ENCODE results near the gene ARL2. TPM values are rescaled to one million over a fixed set of nuclear protein-coding genes. Genes with fewer than 3 reads are reported as not detected.

ARL2 gene
- total RNA-seq, 1 experiment from 2014 or later, result 203 TPM

- no peak overlapping the region for H3T11ph ChIP-seq (ENCODE audit: low read length)
- H3K23ac ChIP-seq (ENCODE audit: insufficient read length, low read depth, low read length), result no peak overlapping the region
- peak overlapping the region; percentile 33 for H3K4me2 ChIP-seq (ENCODE audit: insufficient read depth, insufficient read length, low read length)
- no peak overlapping the region for H3K4ac ChIP-seq (ENCODE audit: low read depth, low read length)
- no peak overlapping the region for H2AK5ac ChIP-seq (ENCODE audit: insufficient read length, low read length)
- H3K27me3 ChIP-seq (ENCODE audit: insufficient read depth, low read length), result no peaks in the 10 kb centered on the region
- Mint-ChIP-seq H3K27ac (peak overlapping the region in 1 of 3 experiments; percentile 2; a peak in 1 of 7 replicates), H3K4me1 (peaks cover 9% of the 10 kb centered on the region in 2 experiments), H3K4me3 (peak overlapping the region; percentile 78 to 83), H3K36me3 (ENCODE audit: insufficient read depth in 1 of 3, low read depth in 3 of 3) (peaks cover 0 to 8% (median 6%) of the 10 kb centered on the region in 3 experiments; a peak in 3 of 7 replicates), H3K9me3 (no peaks in the 10 kb centered on the region), H3K27me3 (ENCODE audit: low read depth) (peaks cover 1% of the 10 kb centered on the region; the same call in 1 of the 2 replicates)
- no peaks in the 10 kb centered on the region for H3K9me3 ChIP-seq (ENCODE audit: control insufficient read depth, low read depth, low read length)
- H3K56ac ChIP-seq (ENCODE audit: insufficient read length, low read depth, low read length), result no peak overlapping the region
- WGBS (ENCODE audit: extremely low coverage, insufficient read length, low lambda C conversion rate), result no CpG with 5 or more reads among the region's 10 CpGs
- H2BK5ac ChIP-seq (ENCODE audit: insufficient read length, low read length), result no peak overlapping the region
- peaks cover 3% of the 10 kb centered on the region for H3K23me2 ChIP-seq (ENCODE audit: insufficient read length, low read depth, low read length, poor library complexity, severe bottlenecking)
- H3K18ac ChIP-seq (ENCODE audit: insufficient read length, low read depth, low read length), result no peak overlapping the region
- no peak overlapping the region for H2BK12ac ChIP-seq (ENCODE audit: insufficient read length, low read depth, low read length)
- no peak overlapping the region for H2BK20ac ChIP-seq (ENCODE audit: low read depth, low read length, poor library complexity, severe bottlenecking)
- H4K8ac ChIP-seq (replicated peaks; ENCODE audit: insufficient read length, low read depth, low read length), result no peak overlapping the region
- DNase-seq, result no peak
- no peak overlapping the region for H2BK120ac ChIP-seq (ENCODE audit: low read depth, low read length, poor library complexity, severe bottlenecking)
- TF ChIP-seq CTCF (conservative IDR thresholded peaks at IDR 0.05), result no peak
- no peak overlapping the region for H2AFZ ChIP-seq (ENCODE audit: low read length)
- H4K91ac ChIP-seq (ENCODE audit: insufficient read length, low read depth, low read length), result no peak overlapping the region
- H3K14ac ChIP-seq (ENCODE audit: insufficient read depth, low read length), result no peak overlapping the region
- no peaks in the 10 kb centered on the region for H4K20me1 ChIP-seq (ENCODE audit: control insufficient read depth, insufficient read depth, insufficient read length)
- no peaks in the 10 kb centered on the region for H3K79me1 ChIP-seq (ENCODE audit: insufficient read depth, low read depth, low read length, poor library complexity, severe bottlenecking)
- H3K4me1 ChIP-seq (ENCODE audit: insufficient read depth, low read length), result no peaks in the 10 kb centered on the region
- H3K9ac ChIP-seq (ENCODE audit: extremely low read depth, insufficient read length, low read length), result no peak overlapping the region
- H3K27ac ChIP-seq (ENCODE audit: insufficient read length, low read depth, low read length), result no peak overlapping the region
- no peak overlapping the region for H4K5ac ChIP-seq (ENCODE audit: insufficient read length, low read depth, low read length)
- H2BK15ac ChIP-seq (ENCODE audit: low read depth, low read length), result no peak overlapping the region
- H3K79me2 ChIP-seq (ENCODE audit: insufficient read depth, low read length), result no peaks in the 10 kb centered on the region
Measured at GRCh38 chr11:65026810-65027209, 12.8 kb downstream of the ARL2 start.
